NCI-H1417 (cell line): ENCODE data around the gene CAMK2G.

ENCODE experiments used
- DNase-seq, 3 experiments: peaks; one replicate each; lab custom pipeline; 2025; lab: John Stamatoyannopoulos, UW

CAMK2G gene

DNA sequence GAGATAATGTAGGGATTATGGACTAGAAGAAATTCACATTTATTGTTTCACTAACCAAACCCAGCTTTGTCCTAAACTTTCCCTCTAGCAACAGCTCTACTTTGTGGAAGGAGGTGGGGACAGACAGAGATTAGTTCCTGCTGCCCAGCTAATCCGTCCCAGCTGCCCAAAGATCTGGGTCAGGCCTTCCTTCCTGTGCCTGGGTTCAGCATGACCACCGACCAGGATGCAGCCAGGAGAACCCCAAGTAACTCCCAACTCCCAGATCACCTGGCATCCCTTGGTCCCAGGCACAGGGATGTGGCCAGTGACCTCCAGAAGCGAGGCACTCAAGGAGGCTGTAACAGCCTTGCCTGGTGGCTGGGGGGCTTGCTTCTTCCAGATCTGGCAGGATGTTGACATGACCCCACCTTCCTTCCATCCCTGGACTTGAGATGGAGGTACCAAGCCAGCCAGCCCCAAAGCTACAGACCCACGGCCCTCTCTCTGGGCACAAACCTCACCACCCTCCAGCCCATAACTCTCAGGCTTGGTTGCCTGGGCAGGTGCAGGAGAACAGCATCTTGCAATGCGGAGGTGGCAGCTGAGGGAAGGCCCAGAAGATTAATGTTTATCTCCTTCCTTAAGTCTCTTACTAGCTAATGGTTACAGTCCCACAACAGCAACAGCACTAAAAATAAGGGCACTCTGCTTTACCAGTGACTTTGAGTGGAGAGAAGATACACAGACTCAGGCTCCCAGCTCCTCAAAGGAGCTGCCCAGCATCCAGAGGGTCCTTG, 11.1 kb downstream of the CAMK2G start:
- DNase-seq = no peak

DNA sequence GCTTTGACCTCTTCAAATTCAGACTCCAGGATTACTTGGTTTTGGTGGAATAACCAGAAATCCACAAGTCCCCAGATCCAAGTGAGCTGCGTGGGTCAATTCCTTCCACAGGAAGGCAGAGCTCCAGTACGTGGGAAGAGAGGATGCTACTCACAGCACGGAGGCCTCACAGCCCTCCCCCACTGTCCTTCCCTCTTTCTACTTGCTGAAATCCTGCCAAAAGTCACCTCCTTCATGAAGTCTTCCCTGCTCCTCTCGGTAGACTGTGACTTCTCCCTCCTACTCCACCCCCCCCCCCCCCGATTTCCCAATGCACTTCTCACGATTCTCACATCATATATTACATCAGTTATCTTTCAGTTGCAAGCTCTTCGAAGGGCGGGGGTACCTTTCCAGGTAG, 12.3 kb downstream of the CAMK2G start:
- no peak for DNase-seq

- no peak for DNase-seq
These were observed 14.4 kb downstream of the CAMK2G start for GRCh38 chr10:73859784-73860491.

DNA sequence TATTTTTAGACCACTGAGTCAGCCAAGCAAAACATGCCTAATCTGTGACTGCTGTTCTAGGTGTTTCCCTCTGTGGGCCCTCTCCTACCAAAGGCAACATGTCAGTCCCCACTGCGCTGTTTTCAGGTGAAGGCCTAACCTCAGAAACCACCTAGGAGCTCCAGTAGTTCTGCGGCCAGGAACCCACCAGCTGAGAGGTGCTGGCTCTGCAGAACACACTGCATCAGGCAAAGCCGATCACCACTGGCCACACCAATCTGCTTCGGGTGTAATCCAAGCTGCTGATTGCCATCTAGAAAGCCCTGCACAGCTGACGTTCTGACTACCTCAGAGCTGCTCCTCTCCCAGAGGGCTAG, 14.9 kb downstream of the CAMK2G start:
- DNase-seq = no peak

- no peak for DNase-seq
These were observed 15.5 kb downstream of the CAMK2G start for GRCh38 chr10:73858750-73859427.

- no peak for DNase-seq
These were observed 16.2 kb downstream of the CAMK2G start for GRCh38 chr10:73858013-73858708.

- DNase-seq = no peak
These were observed 16.9 kb downstream of the CAMK2G start for GRCh38 chr10:73857446-73857845.

GRCh38 chr10:73856261-73856660, 18.1 kb downstream of the CAMK2G start:
- peak in 1 of 3 experiments; percentile 1 for DNase-seq

DNA sequence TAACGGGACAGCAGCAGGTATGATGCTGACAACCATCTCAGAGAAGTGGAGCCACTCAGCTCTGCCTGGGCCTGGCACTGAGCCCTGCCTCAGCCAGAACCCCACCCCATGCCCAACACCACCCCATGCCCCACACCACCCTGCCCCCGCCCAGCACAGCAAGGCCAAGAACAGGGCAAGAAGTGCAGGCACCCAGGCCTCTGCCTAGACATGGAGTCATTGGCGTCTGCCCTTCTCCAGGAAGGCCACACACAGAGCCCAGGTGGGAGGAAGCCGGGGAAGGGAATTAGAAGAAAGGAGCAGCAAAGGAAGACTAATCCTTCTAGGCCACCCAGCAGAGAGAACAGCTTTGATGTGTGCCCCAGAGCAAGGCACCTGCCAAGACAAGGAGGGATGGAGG, 18.9 kb downstream of the CAMK2G start:
- no peak for DNase-seq

- DNase-seq = no peak
These were observed 20.0 kb downstream of the CAMK2G start for GRCh38 chr10:73854310-73854709.

DNA sequence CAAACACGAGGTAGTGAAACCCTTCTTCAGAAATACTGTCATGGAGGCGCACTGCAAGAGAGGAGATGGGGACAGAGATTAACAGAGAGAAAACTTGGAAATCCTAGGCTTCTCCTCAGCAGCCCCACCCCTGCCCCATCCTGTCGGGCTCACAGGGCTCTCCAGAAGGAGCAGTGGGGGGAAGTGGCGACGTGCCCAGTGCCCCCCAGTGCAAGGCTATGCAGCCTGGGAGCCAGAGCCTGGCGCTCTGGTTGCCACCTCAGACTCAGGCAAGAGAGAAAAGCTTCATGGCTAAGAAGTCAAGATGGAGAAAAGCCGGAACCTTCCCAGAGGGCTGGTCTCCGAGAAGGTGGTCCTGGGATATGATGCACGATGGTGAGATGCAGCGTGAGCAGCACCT, 21.2 kb downstream of the CAMK2G start:
- DNase-seq = no peak

DNA sequence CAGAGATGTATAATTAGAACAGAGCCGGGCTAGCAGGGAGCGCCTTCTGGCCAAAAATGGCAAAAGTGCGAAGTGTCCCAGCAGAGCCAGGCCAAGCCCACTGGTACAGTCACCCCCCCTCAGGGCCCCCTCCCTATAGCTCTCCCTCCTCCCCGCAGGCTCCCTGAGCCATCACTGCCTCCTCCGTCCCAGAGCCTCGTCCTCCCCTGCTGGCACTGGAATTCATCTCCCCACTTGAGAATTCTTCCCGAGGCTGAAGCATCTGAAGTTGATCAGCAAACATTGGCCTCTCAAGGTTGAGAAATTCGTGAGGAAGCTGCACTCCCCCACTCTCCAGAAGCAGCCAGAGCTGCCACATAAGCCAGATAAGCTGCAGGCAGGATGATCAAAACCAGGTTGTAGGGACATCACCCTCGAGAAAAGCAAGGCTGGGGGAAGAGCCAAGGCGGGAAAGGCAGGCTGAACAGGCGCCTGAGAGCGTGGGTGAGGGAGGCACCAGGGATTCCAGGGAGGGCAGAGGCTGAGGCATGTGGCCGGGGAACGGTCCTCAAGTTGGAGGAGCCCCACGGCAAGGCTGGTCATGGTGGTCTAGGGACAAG, 23.4 kb downstream of the CAMK2G start:
- no peak for DNase-seq

GRCh38 chr10:73850211-73850610, 24.1 kb downstream of the CAMK2G start:
- no peak for DNase-seq

GRCh38 chr10:73848821-73849489, 25.4 kb downstream of the CAMK2G start:
- DNase-seq = peak; percentile 26 to 71 (median 46)

DNA sequence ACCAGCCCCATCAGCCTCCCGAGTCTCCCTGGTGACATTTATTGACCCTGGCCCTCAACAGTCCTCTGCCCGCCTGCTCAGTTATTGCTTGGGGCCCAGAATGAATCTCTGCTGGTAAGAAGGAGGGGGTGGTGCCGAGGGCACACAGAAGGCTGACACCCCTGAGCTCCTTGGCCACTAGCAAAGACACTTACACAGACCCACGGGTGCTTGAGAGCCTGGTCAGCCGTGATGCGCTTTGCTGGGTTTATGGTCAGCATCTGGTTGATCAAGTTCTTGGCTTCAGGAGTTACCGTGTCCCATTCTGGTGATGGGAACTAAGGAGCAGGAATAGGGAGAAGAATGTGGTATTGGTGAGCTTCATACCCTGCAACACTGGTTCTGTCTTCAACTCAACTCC, 27.3 kb downstream of the CAMK2G start:
- no peak for DNase-seq

DNA sequence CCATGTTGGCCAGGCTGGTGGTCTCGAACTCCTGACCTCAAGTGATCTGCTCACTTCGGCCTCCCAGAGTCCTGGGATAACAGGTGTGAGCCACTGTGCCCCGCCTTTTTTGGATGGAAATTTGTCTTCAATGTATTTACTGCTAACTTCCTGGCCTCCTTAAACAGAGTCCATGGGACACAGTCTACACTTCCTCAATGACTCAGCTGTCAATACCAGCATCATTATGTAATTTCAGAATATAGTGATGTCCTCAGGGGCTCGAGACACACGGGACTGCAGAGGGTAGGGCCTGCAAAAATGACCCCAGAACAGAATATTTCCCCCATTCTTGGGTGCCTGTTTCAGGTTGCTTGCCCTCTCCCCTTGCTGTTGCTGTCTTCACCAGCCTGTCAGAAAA, 31.1 kb downstream of the CAMK2G start:
- no peak for DNase-seq

DNA sequence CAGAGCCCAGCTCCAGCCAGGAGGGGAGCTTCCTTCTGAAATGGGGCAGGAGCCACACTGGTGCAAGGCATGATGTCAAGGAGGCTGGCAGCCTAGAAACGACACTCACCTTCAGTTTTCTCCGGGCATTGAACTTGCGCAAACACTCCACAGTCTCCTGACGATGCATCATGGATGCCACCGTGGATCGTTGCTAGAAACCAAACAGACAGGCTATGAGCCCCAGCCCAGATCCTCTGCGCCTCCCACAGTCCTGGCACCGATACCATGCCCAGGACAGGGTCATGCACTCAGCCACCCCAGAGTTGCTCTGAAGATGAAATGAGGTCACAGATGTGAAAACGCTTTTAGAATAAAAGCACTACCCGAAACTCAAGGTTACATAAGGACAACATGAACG, 32.0 kb downstream of the CAMK2G start:
- DNase-seq = no peak

DNA sequence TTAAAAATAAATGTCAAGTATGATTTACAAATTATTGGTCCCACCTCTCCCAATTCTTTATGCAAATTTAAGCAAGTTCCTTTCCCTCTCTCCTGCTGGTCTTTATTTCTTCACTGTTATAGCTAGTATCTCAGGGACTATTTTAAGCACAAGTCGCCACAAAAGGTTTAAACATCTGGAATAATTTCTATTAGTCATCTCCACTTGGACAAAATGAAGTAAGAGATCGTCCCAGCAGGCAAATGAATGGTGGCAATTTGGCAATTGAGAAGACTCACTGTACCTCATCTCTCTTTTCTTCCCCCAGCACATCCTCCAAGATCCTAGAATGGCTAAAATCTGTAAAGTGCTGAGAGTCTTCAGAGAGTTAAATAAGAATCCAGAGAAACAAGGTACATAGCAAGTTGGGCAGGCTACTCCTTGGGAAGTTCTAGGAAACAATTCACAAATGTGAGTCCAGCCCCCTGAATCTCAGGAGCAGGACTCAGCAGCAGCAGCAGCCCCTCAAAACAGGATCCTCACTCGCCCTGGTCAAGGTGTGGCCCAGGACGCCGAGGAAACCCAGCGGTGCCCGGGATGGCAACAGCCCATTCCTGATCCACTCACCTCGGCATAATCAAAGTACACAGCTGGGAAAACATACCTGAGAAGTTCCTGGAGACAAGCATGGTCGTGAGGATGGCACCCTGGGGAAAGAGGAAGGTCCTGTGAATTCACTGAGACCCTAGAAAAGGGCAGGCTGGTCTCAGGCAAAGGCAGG, 32.6 kb downstream of the CAMK2G start:
- no peak for DNase-seq

GRCh38 chr10:73841061-73841421, 33.3 kb downstream of the CAMK2G start:
- DNase-seq = no peak

DNA sequence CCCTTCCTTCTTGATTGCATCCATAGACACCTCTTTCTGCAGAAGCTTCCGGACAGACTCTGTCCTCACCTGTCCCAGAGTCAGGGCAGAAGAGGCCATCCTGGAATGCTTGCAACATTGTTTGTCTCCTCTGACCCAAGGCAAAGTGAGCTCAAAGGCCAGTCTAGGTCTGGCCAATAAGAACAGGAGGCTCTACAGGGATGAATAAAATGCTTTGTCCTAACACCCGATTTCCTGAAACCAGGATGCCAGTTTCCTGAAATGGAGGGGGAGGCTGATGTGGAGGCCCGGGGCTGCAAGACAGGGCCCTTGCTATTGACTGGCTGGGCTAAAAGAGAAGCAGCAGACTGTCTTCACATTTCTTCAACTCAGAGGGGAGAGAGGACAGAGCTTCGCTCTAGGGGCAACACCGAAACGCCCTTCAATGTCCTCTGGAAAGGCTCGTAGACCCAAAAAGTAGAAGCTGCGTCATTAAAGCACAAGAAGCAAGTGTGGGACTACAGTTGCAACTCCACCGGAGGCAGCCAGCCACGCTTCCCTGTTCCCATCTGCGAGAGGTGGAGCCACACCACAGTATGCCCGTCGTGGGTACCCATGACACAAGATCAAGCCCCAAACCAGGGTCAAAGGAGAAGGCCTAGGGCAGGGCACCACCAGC, 33.8 kb downstream of the CAMK2G start:
- no peak for DNase-seq
